GM21381 (cell line): ENCODE data around the gene CHRD.
A peak's percentile ranks its signal among the peaks of the same experiment; 100 is the strongest.
"Not testable (repeated sequence)": the region's sequence is repeated elsewhere in the genome, so short reads cannot be mapped to it uniquely, and the experiment has no call there.

Experiments used
- ATAC-seq: cut with Tn5 transposase; IDR thresholded peaks from one replicate; pipeline ENCODE4 v1.9.1; 2021; ENCODE audit warnings: mild to moderate bottlenecking, moderate library complexity; ENCODE audit not compliant: unreplicated experiment

Gene CHRD

GRCh38 chr3:184379358-184380184 is at the start of gene CHRD:
Gene CHRD, plus strand, starts transcription at chr3:184380054. Its CDS starts 265 bp downstream, at chr3:184380319.
- ATAC-seq = no peak

GRCh38 chr3:184332370-184333090 is 47.3 kb upstream of the CHRD start:
- ATAC-seq = no peak

DNA sequence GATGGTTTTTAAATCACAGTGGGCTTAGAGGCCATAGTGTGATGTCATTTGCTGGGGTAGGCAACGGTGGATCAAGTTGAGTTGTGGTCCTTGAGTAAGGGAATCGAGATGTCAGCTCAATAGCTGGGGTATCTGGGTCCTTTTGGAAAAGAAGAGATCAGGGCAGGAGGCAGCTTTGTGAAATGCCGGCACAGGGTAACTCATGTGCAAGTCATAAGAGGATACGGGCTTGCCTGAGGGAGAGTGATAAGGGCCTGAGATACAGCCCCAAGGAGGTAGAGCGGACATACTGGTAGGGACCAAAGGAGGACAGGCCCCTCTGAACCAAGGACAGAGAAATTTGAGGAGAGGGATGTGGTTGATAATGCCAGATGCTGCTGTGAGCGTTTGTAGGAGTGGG is 46.7 kb upstream of the CHRD start:
- no peak for ATAC-seq

DNA sequence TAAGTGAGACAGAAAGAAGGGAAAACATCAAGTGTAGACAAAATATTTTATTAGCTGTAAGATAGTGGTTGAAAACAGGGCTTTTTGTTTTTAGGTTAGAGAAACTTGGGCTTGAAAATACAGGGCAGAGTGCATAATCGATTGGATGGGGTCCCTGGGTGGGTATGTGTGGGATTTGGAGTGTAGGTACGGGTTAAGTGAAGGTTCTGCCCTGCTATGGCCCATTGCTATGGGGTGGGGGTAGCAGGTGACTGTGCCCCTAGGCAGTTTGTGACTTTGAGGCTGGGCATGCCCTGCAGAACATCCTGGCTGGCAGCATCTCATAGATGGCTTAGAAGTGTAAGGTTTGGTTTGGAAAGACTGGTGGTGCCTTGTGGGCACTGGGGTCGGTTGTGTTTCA is 46.2 kb upstream of the CHRD start:
- no peak for ATAC-seq

- no peak for ATAC-seq
Measured at GRCh38 chr3:184334470-184335158, 45.2 kb upstream of the CHRD start.

DNA sequence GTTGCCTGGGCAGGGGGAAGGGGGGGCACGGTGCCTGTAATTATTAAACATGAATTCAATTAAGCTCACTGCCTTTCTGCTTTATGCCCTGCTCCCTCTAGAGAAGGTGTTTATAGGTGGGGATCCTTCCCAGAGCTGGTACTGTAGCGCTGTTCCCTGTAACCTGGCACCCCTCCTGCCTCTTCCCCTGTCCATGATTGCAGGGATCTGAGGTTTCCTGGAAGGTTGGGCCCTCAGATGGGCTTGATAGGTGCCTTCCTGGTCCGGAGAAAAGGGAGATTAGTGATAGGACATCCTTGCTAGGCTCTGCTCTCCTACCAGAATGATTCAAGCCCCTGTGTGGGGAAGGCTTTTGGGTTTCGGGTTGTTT is 44.6 kb upstream of the CHRD start:
- no peak for ATAC-seq

GRCh38 chr3:184335661-184336546 is 44.0 kb upstream of the CHRD start:
- peak; percentile 83 for ATAC-seq

- ATAC-seq = no peak
Measured at GRCh38 chr3:184336547-184337398, 43.1 kb upstream of the CHRD start.

DNA sequence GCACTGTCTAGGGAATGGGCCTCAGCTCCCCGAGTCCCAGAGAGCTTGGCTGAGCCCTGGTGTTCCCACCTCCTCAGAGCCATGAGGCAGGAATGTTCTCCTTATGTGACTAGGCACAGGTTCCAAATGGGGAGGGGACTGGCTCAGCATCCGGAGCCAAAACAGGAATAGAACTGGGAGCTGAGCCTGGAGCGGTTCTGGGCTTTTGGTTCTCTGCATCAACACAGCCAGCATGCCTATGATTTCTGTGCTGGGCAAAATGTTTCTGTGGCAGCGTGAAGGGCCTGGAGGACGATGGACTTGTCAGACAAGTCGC is 42.5 kb upstream of the CHRD start, which contains the start of gene FAM131A:
Gene FAM131A, plus strand, starts transcription at position 202 of the 316 bp plus-strand sequence. Its CDS starts 31 bp downstream, at position 233.
- no peak for ATAC-seq

- no peak for ATAC-seq
Measured at GRCh38 chr3:184337981-184338380, 41.9 kb upstream of the CHRD start.

- ATAC-seq = no peak
Measured at GRCh38 chr3:184338511-184338945, 41.3 kb upstream of the CHRD start.

GRCh38 chr3:184339001-184339400 is 40.9 kb upstream of the CHRD start:
- no peak for ATAC-seq

DNA sequence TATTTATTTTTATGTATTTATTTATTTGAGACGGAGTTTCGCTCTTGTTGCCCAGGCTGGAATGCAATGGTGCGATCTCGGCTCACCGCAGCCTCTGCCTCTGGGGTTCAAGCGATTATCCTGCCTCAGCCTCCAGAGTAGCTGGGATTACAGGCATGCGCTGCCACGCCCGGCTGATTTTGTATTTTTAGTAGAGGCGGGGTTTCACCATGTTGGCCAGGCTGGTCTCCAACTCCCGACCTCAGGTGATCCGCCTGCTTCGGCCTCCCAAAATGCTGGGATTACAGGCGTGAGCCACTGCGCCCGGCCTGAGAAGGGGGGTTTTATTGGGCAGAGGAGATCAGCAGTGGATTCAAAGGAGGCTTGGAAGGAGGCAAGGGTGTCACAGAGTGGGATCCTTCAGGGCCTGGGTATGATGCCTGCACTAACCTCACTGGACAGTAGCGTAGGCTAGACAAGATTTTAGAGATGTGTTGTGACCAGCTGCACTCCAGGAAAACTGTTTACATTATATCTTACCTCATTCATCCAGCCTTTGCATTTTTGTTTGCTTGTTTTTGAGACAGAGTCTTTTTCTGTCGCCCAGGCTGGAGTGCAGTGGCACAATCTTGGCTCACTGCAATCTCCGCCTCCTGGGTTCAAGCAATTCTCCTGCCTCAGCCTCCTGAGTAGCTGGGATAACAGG is 40.3 kb upstream of the CHRD start:
- ATAC-seq = not testable (repeated sequence)

GRCh38 chr3:184341925-184342324 is 37.9 kb upstream of the CHRD start:
- no peak for ATAC-seq

GRCh38 chr3:184343200-184343876 is 36.5 kb upstream of the CHRD start:
- no peak for ATAC-seq

DNA sequence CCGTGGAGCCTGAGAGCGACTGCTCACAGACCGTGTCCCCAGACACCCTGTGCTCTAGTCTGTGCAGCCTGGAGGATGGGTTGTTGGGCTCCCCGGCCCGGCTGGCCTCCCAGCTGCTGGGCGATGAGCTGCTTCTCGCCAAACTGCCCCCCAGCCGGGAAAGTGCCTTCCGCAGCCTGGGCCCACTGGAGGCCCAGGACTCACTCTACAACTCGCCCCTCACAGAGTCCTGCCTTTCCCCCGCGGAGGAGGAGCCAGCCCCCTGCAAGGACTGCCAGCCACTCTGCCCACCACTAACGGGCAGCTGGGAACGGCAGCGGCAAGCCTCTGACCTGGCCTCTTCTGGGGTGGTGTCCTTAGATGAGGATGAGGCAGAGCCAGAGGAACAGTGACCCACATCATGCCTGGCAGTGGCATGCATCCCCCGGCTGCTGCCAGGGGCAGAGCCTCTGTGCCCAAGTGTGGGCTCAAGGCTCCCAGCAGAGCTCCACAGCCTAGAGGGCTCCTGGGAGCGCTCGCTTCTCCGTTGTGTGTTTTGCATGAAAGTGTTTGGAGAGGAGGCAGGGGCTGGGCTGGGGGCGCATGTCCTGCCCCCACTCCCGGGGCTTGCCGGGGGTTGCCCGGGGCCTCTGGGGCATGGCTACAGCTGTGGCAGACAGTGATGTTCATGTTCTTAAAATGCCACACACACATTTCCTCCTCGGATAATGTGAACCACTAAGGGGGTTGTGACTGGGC is 35.1 kb upstream of the CHRD start:
- no peak for ATAC-seq

- ATAC-seq = no peak
Measured at GRCh38 chr3:184345317-184346144, 34.3 kb upstream of the CHRD start.
